ENCODE results near the gene ZNF84. TPM values are rescaled to one million over a fixed set of nuclear protein-coding genes. Genes with fewer than 3 reads are reported as not detected.

The ZNF84 gene
- total RNA-seq, 1 experiment from 2014 or later: 28.3 TPM

DNA sequence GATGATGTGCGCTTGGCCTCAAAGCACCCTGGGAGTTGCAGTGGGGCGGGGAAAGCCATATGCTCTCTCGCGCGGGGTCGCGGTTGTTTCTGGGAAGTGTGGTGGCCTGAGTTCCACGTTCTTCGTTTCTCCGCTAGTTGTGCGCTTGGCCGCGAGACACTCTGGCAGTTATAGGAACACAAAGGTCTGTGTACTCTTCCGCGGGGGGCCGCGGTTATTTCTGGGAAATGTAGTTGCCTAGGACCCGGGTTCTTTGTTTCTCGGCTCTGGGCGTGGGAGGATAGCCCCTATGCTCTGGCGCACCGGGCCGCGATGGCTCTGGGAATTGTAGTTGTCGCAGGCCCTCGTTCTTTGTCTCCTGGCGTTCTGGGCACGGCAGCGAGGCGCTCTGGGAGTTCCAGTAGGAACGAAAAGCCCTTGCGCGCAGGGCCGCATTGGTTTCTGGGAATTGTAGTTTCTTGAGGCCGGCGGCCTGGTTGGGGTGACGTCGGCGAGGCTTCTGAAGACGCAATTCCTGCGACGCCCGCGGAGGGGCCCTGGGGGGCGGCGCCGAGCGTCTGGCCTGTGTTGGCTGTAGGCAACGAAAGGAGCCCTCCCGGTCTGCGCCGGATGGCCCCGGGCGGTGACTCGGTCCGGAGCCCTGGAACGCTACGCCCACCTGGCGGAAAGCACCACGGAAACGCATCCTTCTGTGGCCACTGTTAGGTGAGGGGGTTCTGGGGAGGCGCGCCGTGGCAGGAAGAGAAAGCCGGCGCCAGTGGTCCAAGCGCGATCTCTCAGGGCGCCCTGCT is 43.3 kb downstream of the ZNF84 start, which contains the start of gene ZNF140:
Gene ZNF140 (plus strand): TSS at position 556 of the 791 bp plus-strand sequence. CDS start 398 bp downstream, outside the sequence.
- peak; percentile 77 for ATAC-seq
- H3K36me3 Mint-ChIP-seq: peaks cover 65% of the 10 kb centered on the region
- peak within 1 kb of the TSS; percentile 84 for H3K27ac Mint-ChIP-seq
- DNase-seq (ENCODE audit: low spot score): peak; percentile 98
- H3K4me3 Mint-ChIP-seq: no peak within 1 kb of the TSS
- H3K9me3 Mint-ChIP-seq: peaks cover 56% of the 10 kb centered on the region
- CTCF ChIA-PET: interaction anchor here (0.5 to 1.1 kb wide), 5 partner anchors 43 to 125 kb away, joined by 3 to 16 read pairs (median 3); partner anchors contain the start of genes ZNF10, ZNF26, ZNF268 and ZNF605
- POLR2A ChIA-PET: interaction anchor here (0.7 to 1.4 kb wide), 7 partner anchors 43 to 251 kb away, joined by 3 to 8 read pairs (median 5); partner anchors contain the start of genes ZNF10, ZNF26, ZNF268 and ZNF891
- peaks cover 7% of the 10 kb centered on the region for H3K27me3 Mint-ChIP-seq (ENCODE audit: low read depth)
- H3K4me1 Mint-ChIP-seq: peaks cover 3% of the 10 kb centered on the region; the same call in 1 of the 2 replicates
- TF ChIP-seq TEAD4 (CRISPR knock-in tag; IDR thresholded peaks at IDR 0.05) (no peak), IRF2 (CRISPR knock-in tag; IDR thresholded peaks at IDR 0.05; ENCODE audit: borderline replicate concordance, low read depth) (no peak), SP1 (CRISPR knock-in tag; conservative IDR thresholded peaks at IDR 0.05) (no peak; the same call in 1 of the 2 replicates), TCF7 (CRISPR knock-in tag; IDR thresholded peaks at IDR 0.05; ENCODE audit: low read depth) (0 out of 2 replicates have a peak, but pooled peaks have one; percentile 43), ZNF671 (CRISPR knock-in tag; IDR thresholded peaks at IDR 0.05) (no peak), USF1 (CRISPR knock-in tag; IDR thresholded peaks at IDR 0.05) (0 out of 2 replicates have a peak, but pooled peaks have one; percentile 12), ZMAT4 (CRISPR knock-in tag; IDR thresholded peaks at IDR 0.05) (no peak), KAT7 (CRISPR knock-in tag; IDR thresholded peaks at IDR 0.05; ENCODE audit: borderline replicate concordance) (no peak), FOXJ3 (CRISPR knock-in tag; IDR thresholded peaks at IDR 0.05; ENCODE audit: borderline replicate concordance) (no peak), ATF3 (CRISPR knock-in tag; conservative IDR thresholded peaks at IDR 0.05) (no peak), ZBTB43 (CRISPR knock-in tag; IDR thresholded peaks at IDR 0.05) (no peak), FOXP1 (CRISPR knock-in tag; IDR thresholded peaks at IDR 0.05; ENCODE audit: borderline replicate concordance) (peak; percentile 45; the same call in 1 of the 2 replicates), CREB1 (CRISPR knock-in tag; IDR thresholded peaks at IDR 0.05) (peak; percentile 64; the same call in 1 of the 2 replicates), SOX15 (CRISPR knock-in tag; IDR thresholded peaks at IDR 0.05) (no peak), MYBL2 (CRISPR knock-in tag; IDR thresholded peaks at IDR 0.05) (peak; percentile 64; the same call in 1 of the 2 replicates), TP53 (CRISPR knock-in tag; IDR thresholded peaks at IDR 0.05) (0 out of 2 replicates have a peak, but pooled peaks have one; percentile 30), CREM (CRISPR knock-in tag; IDR thresholded peaks at IDR 0.05) (peak; percentile 88; the same call in 1 of the 2 replicates)
- TF ChIP-seq, protein P1, sequence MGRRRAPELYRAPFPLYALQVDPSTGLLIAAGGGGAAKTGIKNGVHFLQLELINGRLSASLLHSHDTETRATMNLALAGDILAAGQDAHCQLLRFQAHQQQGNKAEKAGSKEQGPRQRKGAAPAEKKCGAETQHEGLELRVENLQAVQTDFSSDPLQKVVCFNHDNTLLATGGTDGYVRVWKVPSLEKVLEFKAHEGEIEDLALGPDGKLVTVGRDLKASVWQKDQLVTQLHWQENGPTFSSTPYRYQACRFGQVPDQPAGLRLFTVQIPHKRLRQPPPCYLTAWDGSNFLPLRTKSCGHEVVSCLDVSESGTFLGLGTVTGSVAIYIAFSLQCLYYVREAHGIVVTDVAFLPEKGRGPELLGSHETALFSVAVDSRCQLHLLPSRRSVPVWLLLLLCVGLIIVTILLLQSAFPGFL (CRISPR knock-in tag; IDR thresholded peaks at IDR 0.05; ENCODE audit: borderline replicate concordance): no peak
- TF ChIP-seq, protein P2, sequence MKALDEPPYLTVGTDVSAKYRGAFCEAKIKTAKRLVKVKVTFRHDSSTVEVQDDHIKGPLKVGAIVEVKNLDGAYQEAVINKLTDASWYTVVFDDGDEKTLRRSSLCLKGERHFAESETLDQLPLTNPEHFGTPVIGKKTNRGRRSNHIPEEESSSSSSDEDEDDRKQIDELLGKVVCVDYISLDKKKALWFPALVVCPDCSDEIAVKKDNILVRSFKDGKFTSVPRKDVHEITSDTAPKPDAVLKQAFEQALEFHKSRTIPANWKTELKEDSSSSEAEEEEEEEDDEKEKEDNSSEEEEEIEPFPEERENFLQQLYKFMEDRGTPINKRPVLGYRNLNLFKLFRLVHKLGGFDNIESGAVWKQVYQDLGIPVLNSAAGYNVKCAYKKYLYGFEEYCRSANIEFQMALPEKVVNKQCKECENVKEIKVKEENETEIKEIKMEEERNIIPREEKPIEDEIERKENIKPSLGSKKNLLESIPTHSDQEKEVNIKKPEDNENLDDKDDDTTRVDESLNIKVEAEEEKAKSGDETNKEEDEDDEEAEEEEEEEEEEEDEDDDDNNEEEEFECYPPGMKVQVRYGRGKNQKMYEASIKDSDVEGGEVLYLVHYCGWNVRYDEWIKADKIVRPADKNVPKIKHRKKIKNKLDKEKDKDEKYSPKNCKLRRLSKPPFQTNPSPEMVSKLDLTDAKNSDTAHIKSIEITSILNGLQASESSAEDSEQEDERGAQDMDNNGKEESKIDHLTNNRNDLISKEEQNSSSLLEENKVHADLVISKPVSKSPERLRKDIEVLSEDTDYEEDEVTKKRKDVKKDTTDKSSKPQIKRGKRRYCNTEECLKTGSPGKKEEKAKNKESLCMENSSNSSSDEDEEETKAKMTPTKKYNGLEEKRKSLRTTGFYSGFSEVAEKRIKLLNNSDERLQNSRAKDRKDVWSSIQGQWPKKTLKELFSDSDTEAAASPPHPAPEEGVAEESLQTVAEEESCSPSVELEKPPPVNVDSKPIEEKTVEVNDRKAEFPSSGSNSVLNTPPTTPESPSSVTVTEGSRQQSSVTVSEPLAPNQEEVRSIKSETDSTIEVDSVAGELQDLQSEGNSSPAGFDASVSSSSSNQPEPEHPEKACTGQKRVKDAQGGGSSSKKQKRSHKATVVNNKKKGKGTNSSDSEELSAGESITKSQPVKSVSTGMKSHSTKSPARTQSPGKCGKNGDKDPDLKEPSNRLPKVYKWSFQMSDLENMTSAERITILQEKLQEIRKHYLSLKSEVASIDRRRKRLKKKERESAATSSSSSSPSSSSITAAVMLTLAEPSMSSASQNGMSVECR (CRISPR knock-in tag; IDR thresholded peaks at IDR 0.05; ENCODE audit: borderline replicate concordance): no peak; the same call in 1 of the 2 replicates
- TF ChIP-seq, protein P3, sequence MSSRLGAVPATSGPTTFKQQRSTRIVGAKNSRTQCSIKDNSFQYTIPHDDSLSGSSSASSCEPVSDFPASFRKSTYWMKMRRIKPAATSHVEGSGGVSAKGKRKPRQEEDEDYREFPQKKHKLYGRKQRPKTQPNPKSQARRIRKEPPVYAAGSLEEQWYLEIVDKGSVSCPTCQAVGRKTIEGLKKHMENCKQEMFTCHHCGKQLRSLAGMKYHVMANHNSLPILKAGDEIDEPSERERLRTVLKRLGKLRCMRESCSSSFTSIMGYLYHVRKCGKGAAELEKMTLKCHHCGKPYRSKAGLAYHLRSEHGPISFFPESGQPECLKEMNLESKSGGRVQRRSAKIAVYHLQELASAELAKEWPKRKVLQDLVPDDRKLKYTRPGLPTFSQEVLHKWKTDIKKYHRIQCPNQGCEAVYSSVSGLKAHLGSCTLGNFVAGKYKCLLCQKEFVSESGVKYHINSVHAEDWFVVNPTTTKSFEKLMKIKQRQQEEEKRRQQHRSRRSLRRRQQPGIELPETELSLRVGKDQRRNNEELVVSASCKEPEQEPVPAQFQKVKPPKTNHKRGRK (CRISPR knock-in tag; IDR thresholded peaks at IDR 0.05; ENCODE audit: borderline replicate concordance): no peak
- TF ChIP-seq, protein P4, sequence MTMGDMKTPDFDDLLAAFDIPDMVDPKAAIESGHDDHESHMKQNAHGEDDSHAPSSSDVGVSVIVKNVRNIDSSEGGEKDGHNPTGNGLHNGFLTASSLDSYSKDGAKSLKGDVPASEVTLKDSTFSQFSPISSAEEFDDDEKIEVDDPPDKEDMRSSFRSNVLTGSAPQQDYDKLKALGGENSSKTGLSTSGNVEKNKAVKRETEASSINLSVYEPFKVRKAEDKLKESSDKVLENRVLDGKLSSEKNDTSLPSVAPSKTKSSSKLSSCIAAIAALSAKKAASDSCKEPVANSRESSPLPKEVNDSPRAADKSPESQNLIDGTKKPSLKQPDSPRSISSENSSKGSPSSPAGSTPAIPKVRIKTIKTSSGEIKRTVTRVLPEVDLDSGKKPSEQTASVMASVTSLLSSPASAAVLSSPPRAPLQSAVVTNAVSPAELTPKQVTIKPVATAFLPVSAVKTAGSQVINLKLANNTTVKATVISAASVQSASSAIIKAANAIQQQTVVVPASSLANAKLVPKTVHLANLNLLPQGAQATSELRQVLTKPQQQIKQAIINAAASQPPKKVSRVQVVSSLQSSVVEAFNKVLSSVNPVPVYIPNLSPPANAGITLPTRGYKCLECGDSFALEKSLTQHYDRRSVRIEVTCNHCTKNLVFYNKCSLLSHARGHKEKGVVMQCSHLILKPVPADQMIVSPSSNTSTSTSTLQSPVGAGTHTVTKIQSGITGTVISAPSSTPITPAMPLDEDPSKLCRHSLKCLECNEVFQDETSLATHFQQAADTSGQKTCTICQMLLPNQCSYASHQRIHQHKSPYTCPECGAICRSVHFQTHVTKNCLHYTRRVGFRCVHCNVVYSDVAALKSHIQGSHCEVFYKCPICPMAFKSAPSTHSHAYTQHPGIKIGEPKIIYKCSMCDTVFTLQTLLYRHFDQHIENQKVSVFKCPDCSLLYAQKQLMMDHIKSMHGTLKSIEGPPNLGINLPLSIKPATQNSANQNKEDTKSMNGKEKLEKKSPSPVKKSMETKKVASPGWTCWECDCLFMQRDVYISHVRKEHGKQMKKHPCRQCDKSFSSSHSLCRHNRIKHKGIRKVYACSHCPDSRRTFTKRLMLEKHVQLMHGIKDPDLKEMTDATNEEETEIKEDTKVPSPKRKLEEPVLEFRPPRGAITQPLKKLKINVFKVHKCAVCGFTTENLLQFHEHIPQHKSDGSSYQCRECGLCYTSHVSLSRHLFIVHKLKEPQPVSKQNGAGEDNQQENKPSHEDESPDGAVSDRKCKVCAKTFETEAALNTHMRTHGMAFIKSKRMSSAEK (CRISPR knock-in tag; IDR thresholded peaks at IDR 0.05; ENCODE audit: borderline replicate concordance): no peak

All from WTC11 (cell line).